Gastroesophageal sphincter (tissue), 4 donors: ENCODE results near the gene FFAR3. TPM values are rescaled to one million over a fixed set of nuclear protein-coding genes. Genes with fewer than 3 reads are reported as not detected.

Source experiments
- ATAC-seq: fragments of 150-250 bp; one replicate; pipeline ENCODE4 v1.9.1; 2016; ENCODE audit warnings: mild to moderate bottlenecking, moderate library complexity
- H3K27ac ChIP-seq, 4 donors: fragments of 200-600 bp; sonication (generic) in 3 of 4; 1 replicate in 3 of 4; 2 replicates in 1 of 4; pipeline ENCODE4 v1.5.1; 2016 to 2019
- H3K27me3 ChIP-seq: fragments of 200-600 bp; sonication (generic); one replicate; pipeline ENCODE4 v1.5.1; 2019
- H3K36me3 ChIP-seq, 2 donors: fragments of 200-600 bp; sonication (generic); one replicate each; pipeline ENCODE4 v1.5.1; 2019; ENCODE audit warnings: control low read depth in 1 of 2
- H3K4me1 ChIP-seq, 3 donors: fragments of 200-600 bp; sonication (generic); 1 replicate in 2 of 3; 2 replicates in 1 of 3; pipeline ENCODE4 v1.5.1; 2016 to 2019; ENCODE audit warnings: control low read depth in 2 of 3
- H3K4me3 ChIP-seq, 2 donors: fragments of 200-600 bp; sonication (generic); one replicate each; pipeline ENCODE4 v1.5.1; 2019; ENCODE audit warnings: mild to moderate bottlenecking in 1 of 2, moderate library complexity in 1 of 2
- H3K9me3 ChIP-seq, 3 donors: fragments of 200-600 bp; sonication (generic); one replicate each; pipeline ENCODE4 v1.5.1; 2017 to 2019; ENCODE audit warnings: control low read depth in 2 of 3
- CTCF ChIP-seq, 4 experiments: fragments of 200-600 bp in 2 of 4; fragments of 450-650 bp in 2 of 4; sonication (generic) in 1 of 4; IDR thresholded peaks; one replicate each; pipeline ENCODE4 v1.5.1; 2017 to 2019; ENCODE audit warnings: antibody characterized with exemption in 4 of 4, mild to moderate bottlenecking in 2 of 4, moderate library complexity in 2 of 4
- EP300 ChIP-seq: sonication (generic); formaldehyde crosslinking; IDR thresholded peaks from one replicate; pipeline ENCODE4 v1.6.1; 2017; ENCODE audit warnings: antibody characterized with exemption, mild to moderate bottlenecking
- POLR2A ChIP-seq, 2 donors: fragments of 450-650 bp; IDR thresholded peaks; one replicate each; pipeline ENCODE4 v1.6.1; 2017; ENCODE audit warnings: antibody characterized with exemption in 2 of 2, mild to moderate bottlenecking in 2 of 2, moderate library complexity in 1 of 2
- POLR2AphosphoS5 ChIP-seq: sonication (generic); formaldehyde crosslinking; IDR thresholded peaks from one replicate; pipeline ENCODE4 v1.6.1; 2017; ENCODE audit warnings: antibody characterized with exemption
- WGBS, 2 donors: methylation state at CpG; one replicate each; pipeline ENCODE4 v1.1.5; 2018; ENCODE audit warnings: low coverage in 1 of 2; 5-methylcytosine and 5-hydroxymethylcytosine counted together
- total RNA-seq, 4 donors: library from RNA; depleted of rRNA; stranded (reverse); fragments of >200 nt; gene quantifications; one replicate each; pipeline ENCODE4 v1.1.0, GENCODE V29; 2016

The FFAR3 gene
- total RNA-seq, 4 donors from 2014 or later = 0.13 TPM; not detected in 3

GRCh38 chr19:35310811-35311465 is 47.3 kb upstream of the FFAR3 start:
- no peaks in the 10 kb centered on the region for H3K9me3 ChIP-seq
- H3K4me1 ChIP-seq = no peaks in the 10 kb centered on the region
- ATAC-seq = no peak
- peaks cover 54% of the 10 kb centered on the region for H3K27me3 ChIP-seq
- H3K4me3 ChIP-seq = no peak overlapping the region
- no peaks in the 10 kb centered on the region for H3K36me3 ChIP-seq
- H3K27ac ChIP-seq = no peak overlapping the region
- no peak for TF ChIP-seq POLR2A (IDR thresholded peaks at IDR 0.05)
- TF ChIP-seq EP300 = no peak
- no peak for TF ChIP-seq POLR2AphosphoS5
- no peak for TF ChIP-seq CTCF (IDR thresholded peaks at IDR 0.05)
- WGBS, 2 donors = 82% methylated on average over 2 of the region's 10 CpGs; no CpG with 5 or more reads in 1 of the 2 donors

GRCh38 chr19:35311901-35312665 is 46.2 kb upstream of the FFAR3 start:
- Histone ChIP-seq H3K9me3 (no peaks in the 10 kb centered on the region), H3K4me1 (no peaks in the 10 kb centered on the region), H3K4me3 (no peak overlapping the region), H3K36me3 (no peaks in the 10 kb centered on the region), H3K27ac (no peak overlapping the region), H3K27me3 (peaks cover 49% of the 10 kb centered on the region)
- 75 to 100% methylated on average over 2 to 7 of the region's 21 CpGs for WGBS, 2 donors
- TF ChIP-seq CTCF (IDR thresholded peaks at IDR 0.05) = no peak
- TF ChIP-seq POLR2AphosphoS5 = no peak
- no peak for TF ChIP-seq POLR2A (IDR thresholded peaks at IDR 0.05)
- no peak for ATAC-seq

- Histone ChIP-seq H3K4me1 (no peaks in the 10 kb centered on the region), H3K27ac (no peak overlapping the region), H3K4me3 (no peak overlapping the region), H3K36me3 (no peaks in the 10 kb centered on the region), H3K27me3 (peaks cover 49% of the 10 kb centered on the region), H3K9me3 (no peaks in the 10 kb centered on the region)
- WGBS, 2 donors = 0% methylated on average over 1 of the region's 7 CpGs; no CpG with 5 or more reads in 1 of the 2 donors
- TF ChIP-seq POLR2AphosphoS5 = no peak
- no peak for TF ChIP-seq EP300
- TF ChIP-seq CTCF (IDR thresholded peaks at IDR 0.05) = no peak
- TF ChIP-seq POLR2A (IDR thresholded peaks at IDR 0.05) = no peak
- no peak for ATAC-seq
Observed at GRCh38 chr19:35313587-35313986, 44.7 kb upstream of the FFAR3 start.

DNA sequence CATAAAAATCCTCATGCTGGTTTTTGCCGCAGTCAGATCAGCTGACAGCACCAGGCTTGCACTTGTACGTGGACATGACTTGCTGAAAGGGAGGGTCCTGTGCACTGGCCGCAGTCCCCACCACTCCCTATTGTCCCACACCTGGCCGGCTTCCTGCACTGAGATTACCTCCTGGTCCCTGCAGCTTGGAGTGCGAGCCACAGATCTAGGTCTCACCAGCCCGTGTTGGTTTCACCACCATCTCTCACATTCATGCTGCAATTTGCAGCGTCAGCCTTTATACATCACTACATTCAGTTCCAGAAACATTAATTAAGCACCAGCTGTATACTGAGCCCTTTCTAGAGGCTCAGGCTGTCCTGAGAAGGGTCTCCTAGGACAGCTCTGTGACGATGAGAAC is 44.2 kb upstream of the FFAR3 start:
- Histone ChIP-seq H3K9me3 (no peaks in the 10 kb centered on the region), H3K4me3 (no peak overlapping the region), H3K27ac (no peak overlapping the region), H3K27me3 (peaks cover 49% of the 10 kb centered on the region), H3K36me3 (no peaks in the 10 kb centered on the region), H3K4me1 (no peaks in the 10 kb centered on the region)
- ATAC-seq = no peak
- 46 to 82% methylated on average over 2 to 7 of the region's 8 CpGs for WGBS, 2 donors
- TF ChIP-seq POLR2A (IDR thresholded peaks at IDR 0.05) (no peak), POLR2AphosphoS5 (no peak), EP300 (no peak), CTCF (IDR thresholded peaks at IDR 0.05) (no peak)
